H1 (cell line): ENCODE data around the gene CHRNA5. TPM values are rescaled to one million over a fixed set of nuclear protein-coding genes. Genes with fewer than 3 reads are reported as not detected.

Source experiments
- CTCF ChIA-PET: fragments of 300-600 bp; sonication (Branson Sonifier 250); formaldehyde crosslinking; loops from one replicate; lab custom pipeline; 2021; ENCODE audit not compliant: partially characterized antibody; lab: Charles Lee
- POLR2A ChIA-PET: fragments of 300-600 bp; sonication (Branson Sonifier 250); formaldehyde crosslinking; loops from one replicate; lab custom pipeline; 2021; ENCODE audit warnings: inconsistent platforms; ENCODE audit not compliant: partially characterized antibody; lab: Charles Lee
- DNase-seq, 2 experiments: peaks; one replicate each; pipeline versions ENCODE4 v3.0.0 to v3.0.0-alpha.2; 2010 to 2022; ENCODE audit warnings: low spot score in 2 of 2, low read depth in 1 of 2, mixed read lengths in 1 of 2
- FAIRE-seq: peaks from 2 replicates; lab custom pipeline; 2011; peaks lifted over from hg19 to GRCh38; lab: Jason Lieb, UNC
- H2AFZ ChIP-seq: 2 replicates; pipeline ENCODE4 v1.8.1; 2012; ENCODE audit warnings: low read length, inconsistent platforms
- H2AK5ac ChIP-seq: 2 replicates; pipeline ENCODE4 v1.6.1; 2013; ENCODE audit warnings: low read depth, low read length
- H2BK120ac ChIP-seq: replicated peaks from 2 replicates; pipeline ENCODE3; 2013; ENCODE audit warnings: low read depth, low read length, inconsistent platforms
- H2BK12ac ChIP-seq: 2 replicates; pipeline ENCODE4 v1.6.1; 2013; ENCODE audit warnings: low read depth, low read length
- H2BK15ac ChIP-seq: 2 replicates; pipeline ENCODE4 v1.6.1; 2013; ENCODE audit warnings: low read length
- H2BK20ac ChIP-seq: 2 replicates; pipeline ENCODE4 v1.6.1; 2013; ENCODE audit warnings: low read length
- H2BK5ac ChIP-seq: 2 replicates; pipeline ENCODE4 v1.6.1; 2013; ENCODE audit warnings: low read depth, low read length
- H3K14ac ChIP-seq: 2 replicates; pipeline ENCODE4 v1.6.1; 2013; ENCODE audit warnings: inconsistent platforms; ENCODE audit not compliant: insufficient read length
- H3K18ac ChIP-seq: 2 replicates; pipeline ENCODE4 v1.6.1; 2013; ENCODE audit warnings: low read length; ENCODE audit errors: extremely low read depth
- H3K23ac ChIP-seq: 2 replicates; pipeline ENCODE4 v1.6.1; 2013; ENCODE audit warnings: inconsistent platforms; ENCODE audit not compliant: insufficient read length
- H3K23me2 ChIP-seq: 2 replicates; pipeline ENCODE4 v1.6.1; 2013; ENCODE audit warnings: low read depth, low read length
- H3K27ac ChIP-seq: 2 replicates; pipeline ENCODE4 v1.6.1; 2011; ENCODE audit warnings: low read depth, low read length, inconsistent platforms
- H3K27me3 ChIP-seq, 4 experiments: replicated peaks in 1 of 4; 1 replicate in 1 of 4; 2 replicates in 3 of 4; pipeline versions ENCODE4 v1.6.1 to v1.8.1; 2011 to 2013; ENCODE audit warnings: low read length in 3 of 4, mild to moderate bottlenecking in 3 of 4, inconsistent platforms in 2 of 4, mixed read lengths in 2 of 4, moderate library complexity in 1 of 4; ENCODE audit not compliant: control insufficient read depth in 3 of 4, insufficient read depth in 3 of 4; ENCODE audit errors: extremely low read depth in 1 of 4
- H3K36me3 ChIP-seq, 4 experiments: 2 replicates each; pipeline versions ENCODE4 v1.6.1 to v1.8.1; 2011 to 2013; ENCODE audit warnings: mild to moderate bottlenecking in 4 of 4, low read length in 3 of 4, moderate library complexity in 2 of 4, control low read depth in 1 of 4, inconsistent platforms in 1 of 4; ENCODE audit not compliant: insufficient read depth in 4 of 4, control insufficient read depth in 2 of 4
- H3K4ac ChIP-seq: replicated peaks from 2 replicates; pipeline ENCODE3; 2013; ENCODE audit warnings: low read length, low read depth, mixed read lengths, inconsistent platforms; ENCODE audit not compliant: insufficient read length
- H3K4me1 ChIP-seq, 4 experiments: replicated peaks in 1 of 4; 1 replicate in 1 of 4; 2 replicates in 3 of 4; pipeline versions ENCODE4 v1.6.1 to v1.8.1; 2011 to 2013; ENCODE audit warnings: low read length in 3 of 4, inconsistent platforms in 2 of 4, mixed read lengths in 1 of 4; ENCODE audit not compliant: insufficient read depth in 4 of 4, control insufficient read depth in 3 of 4
- H3K4me2 ChIP-seq, 2 experiments: 2 replicates each; pipeline versions ENCODE4 v1.6.1 to v1.8.1; 2011 to 2013; ENCODE audit warnings: low read depth in 2 of 2, low read length in 2 of 2, control low read depth in 1 of 2, inconsistent platforms in 1 of 2, mild to moderate bottlenecking in 1 of 2; ENCODE audit not compliant: insufficient read depth in 1 of 2
- H3K4me3 ChIP-seq, 4 experiments: fragments of 200-600, 300-600 bp in 1 of 4; sonication (generic), shearing (Covaris generic), sonication (Bioruptor Twin) in 1 of 4; 2 replicates each; pipeline versions ENCODE4 v1.5.1 to v1.8.1; 2011 to 2016; ENCODE audit warnings: low read length in 4 of 4, low read depth in 3 of 4, control low read depth in 2 of 4, inconsistent platforms in 2 of 4, mild to moderate bottlenecking in 2 of 4, mixed read lengths in 1 of 4, moderate library complexity in 1 of 4; ENCODE audit not compliant: insufficient read depth in 2 of 4; ENCODE audit errors: extremely low read depth in 1 of 4
- H3K56ac ChIP-seq: replicated peaks from 2 replicates; pipeline ENCODE3; 2013; ENCODE audit warnings: low read depth, mild to moderate bottlenecking, mixed read lengths, low read length, inconsistent platforms; ENCODE audit not compliant: insufficient read length
- H3K79me1 ChIP-seq: 2 replicates; pipeline ENCODE4 v1.6.1; 2013; ENCODE audit warnings: low read depth, low read length, control low read depth
- H3K79me2 ChIP-seq, 2 experiments: 2 replicates each; pipeline versions ENCODE4 v1.6.1 to v1.8.1; 2012 to 2013; ENCODE audit warnings: low read length in 2 of 2, mild to moderate bottlenecking in 2 of 2, inconsistent platforms in 1 of 2; ENCODE audit not compliant: insufficient read depth in 2 of 2, control insufficient read depth in 1 of 2
- H3K9ac ChIP-seq, 4 experiments: replicated peaks in 1 of 4; 1 replicate in 1 of 4; 2 replicates in 3 of 4; pipeline versions ENCODE4 v1.6.1 to v1.8.1; 2011 to 2013; ENCODE audit warnings: low read depth in 3 of 4, low read length in 3 of 4, control low read depth in 2 of 4, mild to moderate bottlenecking in 2 of 4, moderate library complexity in 2 of 4, inconsistent platforms in 1 of 4; ENCODE audit errors: extremely low read depth in 1 of 4
- H3K9me3 ChIP-seq, 2 experiments: 2 replicates each; pipeline versions ENCODE4 v1.6.1 to v1.8.1; 2012 to 2013; ENCODE audit warnings: mild to moderate bottlenecking in 2 of 2, moderate library complexity in 2 of 2, control low read depth in 1 of 2, inconsistent platforms in 1 of 2, low read depth in 1 of 2, low read length in 1 of 2, mixed read lengths in 1 of 2; ENCODE audit not compliant: insufficient read depth in 2 of 2
- H4K20me1 ChIP-seq, 2 experiments: replicated peaks in 1 of 2; 2 replicates each; pipeline versions ENCODE3 to v1.8.1; 2011 to 2013; ENCODE audit warnings: inconsistent platforms in 2 of 2, low read length in 2 of 2, mild to moderate bottlenecking in 1 of 2; ENCODE audit not compliant: insufficient read depth in 2 of 2, control insufficient read depth in 1 of 2
- H4K5ac ChIP-seq: 2 replicates; pipeline ENCODE4 v1.6.1; 2013; ENCODE audit warnings: low read length, low read depth, mixed read lengths, inconsistent platforms; ENCODE audit not compliant: insufficient read length
- H4K8ac ChIP-seq: 2 replicates; pipeline ENCODE4 v1.8.0; 2013; ENCODE audit warnings: mild to moderate bottlenecking, moderate library complexity, low read length, inconsistent platforms; ENCODE audit not compliant: insufficient read depth; ENCODE audit errors: extremely low read depth
- H4K91ac ChIP-seq: replicated peaks from 2 replicates; pipeline ENCODE3; 2013; ENCODE audit warnings: low read length, mixed read lengths, inconsistent platforms; ENCODE audit not compliant: insufficient read length
- KDM1A ChIP-seq: fragments of 200-600, 300-600 bp; sonication (generic); IDR thresholded peaks from 2 replicates; pipeline ENCODE4 v1.7.1; 2016; ENCODE audit warnings: mild to moderate bottlenecking, low read length, borderline replicate concordance
- KDM4A ChIP-seq: IDR thresholded peaks from one replicate; pipeline ENCODE4 v1.7.1; 2012; ENCODE audit warnings: low read depth, mild to moderate bottlenecking, moderate library complexity, low read length, inconsistent platforms; ENCODE audit not compliant: severe bottlenecking
- RBBP5 ChIP-seq: IDR thresholded peaks from 2 replicates; pipeline ENCODE4 v1.7.1; 2012; ENCODE audit warnings: low read depth, mild to moderate bottlenecking, inconsistent platforms, low read length, moderate library complexity, borderline replicate concordance
- WGBS, 2 experiments: shearing (Covaris generic) in 1 of 2; methylation state at CpG; one replicate each; pipeline versions ENCODE4 v1.1.6 to v1.1.7; 2013 to 2015; ENCODE audit warnings: low lambda C conversion rate in 2 of 2, mixed read lengths in 2 of 2, inconsistent platforms in 1 of 2, low coverage in 1 of 2, missing lambda C conversion rate in 1 of 2; ENCODE audit not compliant: insufficient replicate concordance in 2 of 2, insufficient coverage in 1 of 2, insufficient read length in 1 of 2; ENCODE audit errors: extremely low coverage in 1 of 2, missing lambda C conversion rate in 1 of 2; 5-methylcytosine and 5-hydroxymethylcytosine counted together
- polyA plus RNA-seq, 7 experiments: library from polyadenylated mRNA; depleted of rRNA in 3 of 7; stranded (reverse) in 5 of 7; unstranded in 2 of 7; fragments of >200 nt in 5 of 7; fragments of 200-250 nt in 2 of 7; gene quantifications; 1 replicate in 5 of 7; 2 replicates in 1 of 7; 4 replicates in 1 of 7; pipeline versions ENCODE4 v1.2.1 to v1.2.3, GENCODE V29; 2011 to 2013; ENCODE audit warnings: missing spikeins in 2 of 7, mixed read lengths in 2 of 7
- total RNA-seq: library from RNA; stranded (reverse); fragmentation: NEBNext Ultra II Directional; extraction: Animal tissue kit (Norgen Biotek cat#: 25700); gene quantifications from 2 replicates; pipeline ENCODE4 v1.2.1, GENCODE V29; 2021

Gene CHRNA5
- total and polyA plus RNA-seq, 2 of the 8 experiments (the other 6 are each of a cell fraction or from before 2014, with no cell fraction given), result 13.5 to 31.4 TPM

DNA sequence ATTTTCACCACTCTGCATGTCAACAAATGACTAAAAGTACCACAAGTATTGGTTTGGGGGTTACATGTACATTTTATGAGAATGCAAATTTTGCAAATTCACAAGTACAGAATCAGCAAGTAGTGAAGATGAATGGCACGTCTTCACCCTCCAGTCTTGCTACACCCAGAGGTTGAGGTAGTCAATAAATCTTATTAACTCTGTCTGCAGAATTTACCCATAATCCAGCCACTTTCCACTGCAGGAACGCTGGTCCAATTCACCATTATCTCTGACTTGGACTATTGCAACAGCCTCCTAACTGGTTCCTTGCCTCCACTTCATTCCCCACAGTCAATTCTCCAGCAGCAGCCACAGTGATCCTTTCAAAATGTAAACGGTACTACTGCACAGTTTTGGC lies 14.5 kb upstream of the CHRNA5 start:
- H4K5ac ChIP-seq, result no peak overlapping the region
- no peak overlapping the region for H4K8ac ChIP-seq
- no peak overlapping the region for H2BK20ac ChIP-seq
- TF ChIP-seq KDM1A, result no peak
- no peak for TF ChIP-seq KDM4A
- TF ChIP-seq RBBP5, result no peak
- TF ChIP-seq, all 59 proteins: peak for 0
- Histone ChIP-seq H2AFZ (no peak overlapping the region), H2BK15ac (no peak overlapping the region), H3K9me3 (no peaks in the 10 kb centered on the region), H2BK12ac (no peak overlapping the region), H3K14ac (no peak overlapping the region), H3K4ac (no peak overlapping the region), H3K4me2 (no peak overlapping the region), H3K56ac (no peak overlapping the region), H4K91ac (no peak overlapping the region), H3K27me3 (no peaks in the 10 kb centered on the region), H3K18ac (no peak overlapping the region), H3K9ac (no peak overlapping the region), H3K4me3 (no peak overlapping the region), H2BK120ac (no peak overlapping the region), H3K79me1 (no peaks in the 10 kb centered on the region), H3K23ac (no peak overlapping the region), H3K36me3 (peaks cover 15 to 50% (median 35%) of the 10 kb centered on the region in 4 experiments), H4K20me1 (peaks cover 0 to 1% of the 10 kb centered on the region in 2 experiments), H2BK5ac (no peak overlapping the region), H3K27ac (no peak overlapping the region), H2AK5ac (no peak overlapping the region), H3K79me2 (no peaks in the 10 kb centered on the region), H3K4me1 (no peaks in the 10 kb centered on the region), H3K23me2 (no peaks in the 10 kb centered on the region)
- CTCF ChIA-PET, result no interaction called here
- POLR2A ChIA-PET, result interaction anchor here (3.0 to 3.4 kb wide), 2 partner anchors 11 to 14 kb away, joined by 11 to 17 read pairs; partner anchors contain the start of genes CHRNA5 and PSMA4
- FAIRE-seq (no peak), DNase-seq (no peak)
- 88% methylated on average over 3 of the region's 3 CpGs; no CpG with 5 or more reads in 1 of the 2 experiments for WGBS, 2 experiments
